Loucy (cell line): ENCODE measurements around the gene FREM2.

Experiments
- CTCF ChIP-seq: fragments of 200-600 bp; sonication (generic); conservative IDR thresholded peaks from 2 replicates; pipeline ENCODE4 v1.5.1; 2014; ENCODE audit warnings: mild to moderate bottlenecking, antibody characterized with exemption, low read length
- EZH2phosphoT487 ChIP-seq: fragments of 200-600 bp; IDR thresholded peaks from 2 replicates; pipeline ENCODE4 v1.6.1; 2018; ENCODE audit warnings: antibody characterized with exemption, mild to moderate bottlenecking, moderate library complexity, borderline replicate concordance

- TF ChIP-seq CTCF: no peak
- TF ChIP-seq EZH2phosphoT487: no peak
Measured at GRCh38 chr13:38730332-38730731, 43.5 kb downstream of the FREM2 start.
